Measurements from ENCODE around the gene SKAP1. TPM values are rescaled to one million over a fixed set of nuclear protein-coding genes. Genes with fewer than 3 reads are reported as not detected.

Gene SKAP1
- polyA plus RNA-seq, 3 donors: 0.13 to 1.0 (median 0.52) TPM

GRCh38 chr17:48384164-48384563 is 45.9 kb downstream of the SKAP1 start:
- H3K27me3 Mint-ChIP-seq (ENCODE audit: low read depth in 3 of 3): peaks cover 27 to 40% (median 34%) of the 10 kb centered on the region in 3 donors
- intact Hi-C loops (cut with micrococcal nuclease): no loop called here
- 93% methylated on average over 1 of the region's 3 CpGs for WGBS (ENCODE audit: insufficient coverage)
- Histone ChIP-seq H3K9ac (ENCODE audit: insufficient read depth, low read length, poor library complexity, severe bottlenecking) (no peak overlapping the region), H3K4me3 (replicated peaks in 1 of 3; ENCODE audit: low read depth in 2 of 3, low read length in 3 of 3) (no peak overlapping the region), H4K20me1 (ENCODE audit: insufficient read depth, low read length) (no peaks in the 10 kb centered on the region), H3K36me3 (replicated peaks in 1 of 2; ENCODE audit: control insufficient read depth in 1 of 2, insufficient read depth in 2 of 2, low read length in 2 of 2) (no peaks in the 10 kb centered on the region), H3K27me3 (ENCODE audit: control insufficient read depth in 2 of 2, insufficient read depth in 2 of 2, low read length in 2 of 2) (peaks cover 41 to 42% of the 10 kb centered on the region in 2 donors), H2AFZ (ENCODE audit: insufficient read depth, low read depth, low read length, poor library complexity, severe bottlenecking) (no peak overlapping the region), H3K9me3 (replicated peaks in 1 of 2; ENCODE audit: control insufficient read depth in 1 of 2, insufficient read depth in 1 of 2, low read length in 2 of 2) (no peaks in the 10 kb centered on the region), H3K4me1 (ENCODE audit: control insufficient read depth in 1 of 2, insufficient read depth in 2 of 2, low read length in 2 of 2) (no peaks in the 10 kb centered on the region), H3K79me2 (ENCODE audit: insufficient read depth, low read length) (no peaks in the 10 kb centered on the region), H3K4me2 (replicated peaks; ENCODE audit: extremely low read depth, low read length, poor library complexity, severe bottlenecking) (no peak overlapping the region), H3K27ac (ENCODE audit: low read depth in 1 of 2, low read length in 2 of 2) (no peak overlapping the region)
- no peaks in the 10 kb centered on the region for H3K36me3 Mint-ChIP-seq
- no peak for TF ChIP-seq CTCF (IDR thresholded peaks at IDR 0.05)
- H3K9me3 Mint-ChIP-seq: no peaks in the 10 kb centered on the region
- H3K4me3 Mint-ChIP-seq: peak overlapping the region in 1 of 2 donors; percentile 18
- no peak for DNase-seq
- H3K4me1 Mint-ChIP-seq: no peaks in the 10 kb centered on the region
- no peak overlapping the region for H3K27ac Mint-ChIP-seq

GRCh38 chr17:48382989-48383388 is 47.0 kb downstream of the SKAP1 start:
- Histone ChIP-seq H3K9ac (ENCODE audit: insufficient read depth, low read length, poor library complexity, severe bottlenecking) (no peak overlapping the region), H3K9me3 (replicated peaks in 1 of 2; ENCODE audit: control insufficient read depth in 1 of 2, insufficient read depth in 1 of 2, low read length in 2 of 2) (no peaks in the 10 kb centered on the region), H3K27ac (ENCODE audit: low read depth in 1 of 2, low read length in 2 of 2) (no peak overlapping the region), H2AFZ (ENCODE audit: insufficient read depth, low read depth, low read length, poor library complexity, severe bottlenecking) (no peak overlapping the region), H3K27me3 (ENCODE audit: control insufficient read depth in 2 of 2, insufficient read depth in 2 of 2, low read length in 2 of 2) (peaks cover 38 to 44% of the 10 kb centered on the region in 2 donors), H3K4me1 (ENCODE audit: control insufficient read depth in 1 of 2, insufficient read depth in 2 of 2, low read length in 2 of 2) (no peaks in the 10 kb centered on the region), H3K4me2 (replicated peaks; ENCODE audit: extremely low read depth, low read length, poor library complexity, severe bottlenecking) (no peak overlapping the region), H3K36me3 (replicated peaks in 1 of 2; ENCODE audit: control insufficient read depth in 1 of 2, insufficient read depth in 2 of 2, low read length in 2 of 2) (no peaks in the 10 kb centered on the region), H4K20me1 (ENCODE audit: insufficient read depth, low read length) (no peaks in the 10 kb centered on the region), H3K4me3 (replicated peaks in 1 of 3; ENCODE audit: low read depth in 2 of 3, low read length in 3 of 3) (no peak overlapping the region), H3K79me2 (ENCODE audit: insufficient read depth, low read length) (no peaks in the 10 kb centered on the region)
- TF ChIP-seq CTCF (IDR thresholded peaks at IDR 0.05): no peak
- Mint-ChIP-seq H3K4me3 (no peak overlapping the region), H3K27me3 (ENCODE audit: low read depth in 3 of 3) (peaks cover 26 to 38% (median 31%) of the 10 kb centered on the region in 3 donors), H3K36me3 (no peaks in the 10 kb centered on the region), H3K9me3 (no peaks in the 10 kb centered on the region), H3K4me1 (no peaks in the 10 kb centered on the region), H3K27ac (no peak overlapping the region)
- no CpG with 5 or more reads among the region's 3 CpGs for WGBS (ENCODE audit: insufficient coverage)
- intact Hi-C loops (cut with micrococcal nuclease): no loop called here
- no peak for DNase-seq
